Erythroblast (primary cell): Measurements from ENCODE around the gene AKR1C8.

Source experiments
- GATA1 ChIP-seq: IDR thresholded peaks from 2 replicates; pipeline ENCODE4 v1.6.1; 2011; ENCODE audit warnings: low read depth, mild to moderate bottlenecking, control low read depth, low read length, moderate library complexity
- POLR2A ChIP-seq: IDR thresholded peaks from 2 replicates; pipeline ENCODE4 v1.6.1; 2011; ENCODE audit warnings: mild to moderate bottlenecking, low read length

- TF ChIP-seq POLR2A, result no peak
- no peak for TF ChIP-seq GATA1
These were observed 68.3 kb downstream of the AKR1C8 start for GRCh38 chr10:5116621-5117020.
